ENCODE results near the gene THSD7B.

- TF ChIP-seq POLR2A (IDR thresholded peaks at IDR 0.05; ENCODE audit: low read length): no peak
- TF ChIP-seq RCOR1 (IDR thresholded peaks at IDR 0.05; ENCODE audit: low read depth, low read length): no peak
- TF ChIP-seq MAZ (IDR thresholded peaks at IDR 0.05; ENCODE audit: borderline replicate concordance, low read depth, low read length): no peak
- TF ChIP-seq CTCF (IDR thresholded peaks at IDR 0.05): no peak
Measured at GRCh38 chr2:137173463-137173862, 408.1 kb downstream of the THSD7B start.
